Liver (tissue), 9 donors: Measurements from ENCODE around the gene PEAK3. TPM values are rescaled to one million over a fixed set of nuclear protein-coding genes. Genes with fewer than 3 reads are reported as not detected.

ENCODE experiments used
- DNase-seq: peaks from one replicate; pipeline ENCODE4 v3.0.0-alpha.2; 2017; ENCODE audit warnings: low spot score
- H3K27ac ChIP-seq, 2 donors: one replicate each; pipeline ENCODE4 v1.7.0; 2013; ENCODE audit warnings: inconsistent platforms in 2 of 2, low read length in 2 of 2, control low read depth in 1 of 2, low read depth in 1 of 2, mild to moderate bottlenecking in 1 of 2
- H3K27me3 ChIP-seq, 4 donors: one replicate each; pipeline versions ENCODE4 v1.6.1 to v1.7.0; 2013; ENCODE audit warnings: low read length in 3 of 4, inconsistent platforms in 1 of 4, mild to moderate bottlenecking in 1 of 4, moderate library complexity in 1 of 4; ENCODE audit not compliant: control insufficient read depth in 4 of 4, insufficient read depth in 4 of 4
- H3K36me3 ChIP-seq, 4 donors: one replicate each; pipeline versions ENCODE4 v1.6.1 to v1.7.0; 2013; ENCODE audit warnings: low read length in 3 of 4, mild to moderate bottlenecking in 3 of 4, low read depth in 1 of 4, moderate library complexity in 1 of 4; ENCODE audit not compliant: control insufficient read depth in 4 of 4, insufficient read depth in 3 of 4
- H3K4me1 ChIP-seq, 4 donors: one replicate each; pipeline versions ENCODE4 v1.6.1 to v1.7.0; 2013; ENCODE audit warnings: low read length in 3 of 4, mild to moderate bottlenecking in 3 of 4, moderate library complexity in 1 of 4; ENCODE audit not compliant: control insufficient read depth in 4 of 4, insufficient read depth in 4 of 4
- H3K4me3 ChIP-seq, 3 donors: one replicate each; pipeline versions ENCODE4 v1.6.1 to v1.7.0; 2013; ENCODE audit warnings: low read length in 3 of 3, control low read depth in 1 of 3, low read depth in 1 of 3, mild to moderate bottlenecking in 1 of 3
- H3K9ac ChIP-seq, 2 donors: one replicate each; pipeline ENCODE4 v1.7.0; 2013; ENCODE audit warnings: low read length in 2 of 2, mild to moderate bottlenecking in 2 of 2, moderate library complexity in 2 of 2, control low read depth in 1 of 2, low read depth in 1 of 2
- H3K9me3 ChIP-seq, 4 donors: one replicate each; pipeline versions ENCODE4 v1.6.1 to v1.7.0; 2013; ENCODE audit warnings: low read length in 3 of 4; ENCODE audit not compliant: control insufficient read depth in 4 of 4
- ATF3 ChIP-seq: IDR thresholded peaks from 2 replicates; pipeline ENCODE4 v1.6.1; 2016; ENCODE audit warnings: antibody characterized with exemption
- CTCF ChIP-seq: fragments of 150-350 bp; IDR thresholded peaks from 2 replicates; pipeline ENCODE4 v1.5.1; 2017; ENCODE audit warnings: improper control_type of control experiment, low read depth, low read length; ENCODE audit not compliant: missing input control
- EGR1 ChIP-seq, 2 donors: IDR thresholded peaks; 2 replicates each; pipeline ENCODE4 v1.6.1; 2016 to 2018; ENCODE audit warnings: antibody characterized with exemption in 2 of 2, low read depth in 2 of 2
- FOXA1 ChIP-seq: IDR thresholded peaks from 2 replicates; pipeline ENCODE4 v1.6.1; 2016; ENCODE audit warnings: antibody characterized with exemption
- FOXA2 ChIP-seq: IDR thresholded peaks from 2 replicates; pipeline ENCODE4 v1.6.1; 2016; ENCODE audit warnings: antibody characterized with exemption
- GABPA ChIP-seq, 2 donors: IDR thresholded peaks in 1 of 2; conservative IDR thresholded peaks in 1 of 2; 2 replicates each; pipeline ENCODE4 v1.6.1; 2016; ENCODE audit warnings: antibody characterized with exemption in 2 of 2, mild to moderate bottlenecking in 1 of 2, moderate library complexity in 1 of 2
- HNF4A ChIP-seq, 2 donors: conservative IDR thresholded peaks; 2 replicates each; pipeline ENCODE4 v1.6.1; 2016; ENCODE audit warnings: antibody characterized with exemption in 2 of 2, mild to moderate bottlenecking in 2 of 2
- HNF4G ChIP-seq: IDR thresholded peaks from 2 replicates; pipeline ENCODE4 v1.6.1; 2016; ENCODE audit warnings: antibody characterized with exemption
- JUND ChIP-seq, 2 donors: IDR thresholded peaks; 2 replicates each; pipeline ENCODE4 v1.6.1; 2016; ENCODE audit warnings: antibody characterized with exemption in 2 of 2
- MAX ChIP-seq: IDR thresholded peaks from 2 replicates; pipeline ENCODE4 v1.6.1; 2016; ENCODE audit warnings: antibody characterized with exemption
- NR2F2 ChIP-seq: IDR thresholded peaks from 2 replicates; pipeline ENCODE4 v1.6.1; 2016; ENCODE audit warnings: antibody characterized with exemption
- RAD21 ChIP-seq, 2 donors: IDR thresholded peaks; 2 replicates each; pipeline ENCODE4 v1.6.1; 2016; ENCODE audit warnings: antibody characterized with exemption in 2 of 2, mild to moderate bottlenecking in 2 of 2
- REST ChIP-seq: IDR thresholded peaks from 2 replicates; pipeline ENCODE4 v1.6.1; 2016; ENCODE audit warnings: antibody characterized with exemption, mild to moderate bottlenecking
- RXRA ChIP-seq, 2 donors: IDR thresholded peaks; 2 replicates each; pipeline ENCODE4 v1.6.1; 2017 to 2018; ENCODE audit warnings: antibody characterized with exemption in 2 of 2, mild to moderate bottlenecking in 1 of 2
- SP1 ChIP-seq: IDR thresholded peaks from 2 replicates; pipeline ENCODE4 v1.6.1; 2018; ENCODE audit warnings: antibody characterized with exemption, mild to moderate bottlenecking
- TAF1 ChIP-seq: conservative IDR thresholded peaks from 2 replicates; pipeline ENCODE4 v1.6.1; 2016; ENCODE audit warnings: antibody characterized with exemption, mild to moderate bottlenecking
- ZBTB33 ChIP-seq: IDR thresholded peaks from 2 replicates; pipeline ENCODE4 v1.6.1; 2016; ENCODE audit warnings: antibody characterized with exemption
- WGBS: extraction: QIAGEN DNeasy Blood & Tissue Kit; methylation state at CpG from one replicate; pipeline ENCODE4 v1.1.7; 2013; 5-methylcytosine and 5-hydroxymethylcytosine counted together
- polyA plus RNA-seq, 2 donors: library from polyadenylated mRNA; stranded (reverse) in 1 of 2; unstranded in 1 of 2; fragments of 200-250 nt in 1 of 2; fragments of >200 nt in 1 of 2; fragmentation: Nextera tagmentation in 1 of 2; extraction: Ambion mirVana in 1 of 2; gene quantifications; one replicate each; pipeline versions ENCODE4 v1.2.1 to v1.2.3, GENCODE V29; 2013 to 2015
- total RNA-seq, 2 donors: library from RNA; depleted of rRNA; stranded (reverse); fragments of >200 nt; gene quantifications; one replicate each; pipeline ENCODE4 v1.2.3, GENCODE V29; 2014
- donor health status: healthy.
- donor health status: healthy.
- donor health status: healthy.
- donor health status: healthy.
- donor health status: healthy.

The PEAK3 gene
- total and polyA plus RNA-seq, 4 donors: 0.09 to 0.67 (median 0.31) TPM

GRCh38 chr19:2324220-2324948 is 42.4 kb upstream of the PEAK3 start:
- Histone ChIP-seq H3K36me3 (peaks cover 0 to 18% (median 3%) of the 10 kb centered on the region in 4 donors), H3K27me3 (no peaks in the 10 kb centered on the region), H3K4me3 (no peak overlapping the region), H3K4me1 (peaks cover 2 to 20% (median 16%) of the 10 kb centered on the region in 4 donors), H3K27ac (no peak overlapping the region), H3K9me3 (no peaks in the 10 kb centered on the region), H3K9ac (no peak overlapping the region)
- TF ChIP-seq REST: no peak
- no peak for TF ChIP-seq MAX
- TF ChIP-seq EGR1 (IDR thresholded peaks at IDR 0.05; ENCODE audit: low read depth in 2 of 2): no peak
- no peak for TF ChIP-seq CTCF
- no peak for TF ChIP-seq HNF4G
- no peak for TF ChIP-seq NR2F2
- TF ChIP-seq JUND (IDR thresholded peaks at IDR 0.05): no peak
- TF ChIP-seq ATF3: no peak
- no peak for TF ChIP-seq RXRA (IDR thresholded peaks at IDR 0.05)
- TF ChIP-seq FOXA2: no peak
- TF ChIP-seq HNF4A (conservative IDR thresholded peaks at IDR 0.05): no peak
- TF ChIP-seq SP1: no peak
- TF ChIP-seq TAF1: no peak
- TF ChIP-seq GABPA (IDR thresholded peaks at IDR 0.05 in 1 of 2, conservative IDR thresholded peaks at IDR 0.05 in 1 of 2): no peak
- DNase-seq: no peak
- WGBS: 92% methylated on average over 34 of the region's 34 CpGs

GRCh38 chr19:2323707-2324106 is 41.7 kb upstream of the PEAK3 start:
- Histone ChIP-seq H3K9ac (no peak overlapping the region), H3K27me3 (no peaks in the 10 kb centered on the region), H3K4me3 (no peak overlapping the region), H3K27ac (no peak overlapping the region), H3K9me3 (no peaks in the 10 kb centered on the region), H3K4me1 (peaks cover 2 to 13% (median 12%) of the 10 kb centered on the region in 4 donors), H3K36me3 (peaks cover 0 to 18% (median 3%) of the 10 kb centered on the region in 4 donors)
- WGBS: 94% methylated on average over 19 of the region's 19 CpGs
- DNase-seq: no peak
- TF ChIP-seq GABPA (IDR thresholded peaks at IDR 0.05 in 1 of 2, conservative IDR thresholded peaks at IDR 0.05 in 1 of 2): no peak
- TF ChIP-seq ATF3: no peak
- no peak for TF ChIP-seq JUND (IDR thresholded peaks at IDR 0.05)
- no peak for TF ChIP-seq RXRA (IDR thresholded peaks at IDR 0.05)
- TF ChIP-seq SP1: no peak
- TF ChIP-seq NR2F2: no peak
- no peak for TF ChIP-seq HNF4G
- no peak for TF ChIP-seq TAF1
- TF ChIP-seq RAD21 (IDR thresholded peaks at IDR 0.05): no peak
- TF ChIP-seq EGR1 (IDR thresholded peaks at IDR 0.05; ENCODE audit: low read depth in 2 of 2): no peak
- TF ChIP-seq FOXA1: no peak
- TF ChIP-seq MAX: no peak
- no peak for TF ChIP-seq FOXA2
- no peak for TF ChIP-seq ZBTB33
- no peak for TF ChIP-seq CTCF
